ENCODE results near the gene RPSA. TPM values are rescaled to one million over a fixed set of nuclear protein-coding genes. Genes with fewer than 3 reads are reported as not detected.

Gene RPSA
- total and polyA plus RNA-seq, 2 experiments from 2014 or later, result 1,591 to 1,827 TPM

DNA sequence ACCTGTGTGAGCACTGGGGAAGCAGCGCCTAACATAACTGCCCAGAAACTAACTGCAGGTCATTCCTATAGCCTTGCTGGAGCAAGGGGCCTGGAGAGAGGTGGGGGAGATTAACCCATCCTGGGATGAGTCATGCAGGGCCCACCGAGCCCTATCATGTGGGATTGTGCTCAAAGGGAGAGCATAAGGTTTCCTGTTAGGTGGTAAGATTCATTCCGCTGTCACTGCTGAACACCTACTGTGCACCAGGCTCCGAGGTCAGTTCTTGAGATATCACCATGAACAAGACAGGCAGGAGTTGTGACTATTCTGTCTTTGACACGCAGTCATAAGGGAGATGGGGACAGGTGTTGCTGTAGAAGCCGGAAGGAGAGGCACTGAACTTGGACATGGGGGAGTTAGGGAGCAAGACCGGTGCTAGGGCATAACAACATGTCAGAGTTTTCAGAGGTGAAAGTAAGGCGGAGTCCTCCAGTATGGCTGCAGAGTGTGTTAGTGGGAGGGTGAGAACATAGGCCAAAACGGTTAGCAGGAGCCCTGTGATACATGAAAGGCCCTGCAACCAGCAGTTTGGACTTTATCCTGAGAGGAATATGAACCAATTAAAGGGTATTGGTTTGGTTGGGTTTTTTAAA lies 20.9 kb upstream of the RPSA start (continued):
- TF ChIP-seq, protein P1, sequence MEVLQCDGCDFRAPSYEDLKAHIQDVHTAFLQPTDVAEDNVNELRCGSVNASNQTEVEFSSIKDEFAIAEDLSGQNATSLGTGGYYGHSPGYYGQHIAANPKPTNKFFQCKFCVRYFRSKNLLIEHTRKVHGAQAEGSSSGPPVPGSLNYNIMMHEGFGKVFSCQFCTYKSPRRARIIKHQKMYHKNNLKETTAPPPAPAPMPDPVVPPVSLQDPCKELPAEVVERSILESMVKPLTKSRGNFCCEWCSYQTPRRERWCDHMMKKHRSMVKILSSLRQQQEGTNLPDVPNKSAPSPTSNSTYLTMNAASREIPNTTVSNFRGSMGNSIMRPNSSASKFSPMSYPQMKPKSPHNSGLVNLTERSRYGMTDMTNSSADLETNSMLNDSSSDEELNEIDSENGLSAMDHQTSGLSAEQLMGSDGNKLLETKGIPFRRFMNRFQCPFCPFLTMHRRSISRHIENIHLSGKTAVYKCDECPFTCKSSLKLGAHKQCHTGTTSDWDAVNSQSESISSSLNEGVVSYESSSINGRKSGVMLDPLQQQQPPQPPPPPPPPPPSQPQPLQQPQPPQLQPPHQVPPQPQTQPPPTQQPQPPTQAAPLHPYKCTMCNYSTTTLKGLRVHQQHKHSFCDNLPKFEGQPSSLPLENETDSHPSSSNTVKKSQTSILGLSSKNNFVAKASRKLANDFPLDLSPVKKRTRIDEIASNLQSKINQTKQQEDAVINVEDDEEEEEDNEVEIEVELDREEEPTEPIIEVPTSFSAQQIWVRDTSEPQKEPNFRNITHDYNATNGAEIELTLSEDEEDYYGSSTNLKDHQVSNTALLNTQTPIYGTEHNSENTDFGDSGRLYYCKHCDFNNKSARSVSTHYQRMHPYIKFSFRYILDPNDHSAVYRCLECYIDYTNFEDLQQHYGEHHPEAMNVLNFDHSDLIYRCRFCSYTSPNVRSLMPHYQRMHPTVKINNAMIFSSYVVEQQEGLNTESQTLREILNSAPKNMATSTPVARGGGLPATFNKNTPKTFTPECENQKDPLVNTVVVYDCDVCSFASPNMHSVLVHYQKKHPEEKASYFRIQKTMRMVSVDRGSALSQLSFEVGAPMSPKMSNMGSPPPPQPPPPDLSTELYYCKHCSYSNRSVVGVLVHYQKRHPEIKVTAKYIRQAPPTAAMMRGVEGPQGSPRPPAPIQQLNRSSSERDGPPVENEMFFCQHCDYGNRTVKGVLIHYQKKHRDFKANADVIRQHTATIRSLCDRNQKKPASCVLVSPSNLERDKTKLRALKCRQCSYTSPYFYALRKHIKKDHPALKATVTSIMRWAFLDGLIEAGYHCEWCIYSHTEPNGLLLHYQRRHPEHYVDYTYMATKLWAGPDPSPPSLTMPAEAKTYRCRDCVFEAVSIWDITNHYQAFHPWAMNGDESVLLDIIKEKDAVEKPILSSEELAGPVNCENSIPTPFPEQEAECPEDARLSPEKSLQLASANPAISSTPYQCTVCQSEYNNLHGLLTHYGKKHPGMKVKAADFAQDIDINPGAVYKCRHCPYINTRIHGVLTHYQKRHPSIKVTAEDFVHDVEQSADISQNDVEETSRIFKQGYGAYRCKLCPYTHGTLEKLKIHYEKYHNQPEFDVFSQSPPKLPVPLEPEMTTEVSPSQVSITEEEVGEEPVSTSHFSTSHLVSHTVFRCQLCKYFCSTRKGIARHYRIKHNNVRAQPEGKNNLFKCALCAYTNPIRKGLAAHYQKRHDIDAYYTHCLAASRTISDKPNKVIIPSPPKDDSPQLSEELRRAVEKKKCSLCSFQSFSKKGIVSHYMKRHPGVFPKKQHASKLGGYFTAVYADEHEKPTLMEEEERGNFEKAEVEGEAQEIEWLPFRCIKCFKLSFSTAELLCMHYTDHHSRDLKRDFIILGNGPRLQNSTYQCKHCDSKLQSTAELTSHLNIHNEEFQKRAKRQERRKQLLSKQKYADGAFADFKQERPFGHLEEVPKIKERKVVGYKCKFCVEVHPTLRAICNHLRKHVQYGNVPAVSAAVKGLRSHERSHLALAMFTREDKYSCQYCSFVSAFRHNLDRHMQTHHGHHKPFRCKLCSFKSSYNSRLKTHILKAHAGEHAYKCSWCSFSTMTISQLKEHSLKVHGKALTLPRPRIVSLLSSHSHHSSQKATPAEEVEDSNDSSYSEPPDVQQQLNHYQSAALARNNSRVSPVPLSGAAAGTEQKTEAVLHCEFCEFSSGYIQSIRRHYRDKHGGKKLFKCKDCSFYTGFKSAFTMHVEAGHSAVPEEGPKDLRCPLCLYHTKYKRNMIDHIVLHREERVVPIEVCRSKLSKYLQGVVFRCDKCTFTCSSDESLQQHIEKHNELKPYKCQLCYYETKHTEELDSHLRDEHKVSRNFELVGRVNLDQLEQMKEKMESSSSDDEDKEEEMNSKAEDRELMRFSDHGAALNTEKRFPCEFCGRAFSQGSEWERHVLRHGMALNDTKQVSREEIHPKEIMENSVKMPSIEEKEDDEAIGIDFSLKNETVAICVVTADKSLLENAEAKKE (CRISPR knock-in tag; IDR thresholded peaks at IDR 0.05), result no peak
- TF ChIP-seq NANOG (IDR thresholded peaks at IDR 0.05; ENCODE audit: borderline replicate concordance) (no peak), EZH2phosphoT487 (IDR thresholded peaks at IDR 0.05; ENCODE audit: unreplicated experiment) (no peak), STAT1 (IDR thresholded peaks at IDR 0.05; ENCODE audit: unreplicated experiment) (no peak)

DNA sequence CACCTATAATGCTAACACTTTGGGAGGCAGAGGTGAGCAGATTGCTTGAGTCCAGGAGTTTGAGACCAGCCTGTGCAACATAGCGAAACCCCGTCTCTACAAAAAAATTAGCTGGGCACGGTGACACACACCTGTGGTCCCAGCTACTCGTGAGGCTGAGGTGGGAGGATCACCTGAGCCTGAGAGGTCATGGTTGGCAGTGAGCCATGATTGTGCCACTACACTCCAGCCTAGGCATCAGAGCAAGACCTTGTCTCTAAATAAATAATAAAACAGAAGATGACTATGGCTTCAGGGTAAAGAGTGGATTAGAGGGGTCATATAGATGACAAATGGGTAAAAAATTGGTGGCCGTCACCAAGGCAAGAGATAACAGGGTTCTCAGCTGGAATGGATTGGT lies 20.2 kb upstream of the RPSA start:
- H3F3A ChIP-seq (replicated peaks; ENCODE audit: low read depth), result no peaks in the 10 kb centered on the region
- peaks cover 3% of the 10 kb centered on the region for H3K27me3 Mint-ChIP-seq (ENCODE audit: insufficient read depth, low read depth, poor library complexity)
- peaks cover 73% of the 10 kb centered on the region for H3K79me2 ChIP-seq (replicated peaks; ENCODE audit: insufficient read depth)
- TF ChIP-seq, protein P2, sequence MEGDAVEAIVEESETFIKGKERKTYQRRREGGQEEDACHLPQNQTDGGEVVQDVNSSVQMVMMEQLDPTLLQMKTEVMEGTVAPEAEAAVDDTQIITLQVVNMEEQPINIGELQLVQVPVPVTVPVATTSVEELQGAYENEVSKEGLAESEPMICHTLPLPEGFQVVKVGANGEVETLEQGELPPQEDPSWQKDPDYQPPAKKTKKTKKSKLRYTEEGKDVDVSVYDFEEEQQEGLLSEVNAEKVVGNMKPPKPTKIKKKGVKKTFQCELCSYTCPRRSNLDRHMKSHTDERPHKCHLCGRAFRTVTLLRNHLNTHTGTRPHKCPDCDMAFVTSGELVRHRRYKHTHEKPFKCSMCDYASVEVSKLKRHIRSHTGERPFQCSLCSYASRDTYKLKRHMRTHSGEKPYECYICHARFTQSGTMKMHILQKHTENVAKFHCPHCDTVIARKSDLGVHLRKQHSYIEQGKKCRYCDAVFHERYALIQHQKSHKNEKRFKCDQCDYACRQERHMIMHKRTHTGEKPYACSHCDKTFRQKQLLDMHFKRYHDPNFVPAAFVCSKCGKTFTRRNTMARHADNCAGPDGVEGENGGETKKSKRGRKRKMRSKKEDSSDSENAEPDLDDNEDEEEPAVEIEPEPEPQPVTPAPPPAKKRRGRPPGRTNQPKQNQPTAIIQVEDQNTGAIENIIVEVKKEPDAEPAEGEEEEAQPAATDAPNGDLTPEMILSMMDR (conservative IDR thresholded peaks at IDR 0.05; ENCODE audit: low read depth in 2 of 2), result no peak
- TF ChIP-seq, protein P1 (CRISPR knock-in tag; IDR thresholded peaks at IDR 0.05), result no peak

More for the DNA sequence above, 20.2 kb upstream of the RPSA start:
- Mint-ChIP-seq H3K27ac (no peak overlapping the region; the same call in 1 of the 2 replicates), H3K4me3 (no peak overlapping the region), H3K4me1 (peaks cover 39% of the 10 kb centered on the region), H3K9me3 (no peaks in the 10 kb centered on the region; the same call in 2 of the 3 replicates), H3K36me3 (ENCODE audit: low read depth) (peaks cover 24% of the 10 kb centered on the region)
- DNase-seq (ENCODE audit: low spot score), result no peak
- Histone ChIP-seq H3K27me3 (ENCODE audit: insufficient read depth) (no peaks in the 10 kb centered on the region), H3K27ac (ENCODE audit: low read depth) (no peak overlapping the region), H4K20me1 (replicated peaks; ENCODE audit: insufficient read depth) (peaks cover 47% of the 10 kb centered on the region), H3K36me3 (ENCODE audit: insufficient read depth) (peaks cover 14% of the 10 kb centered on the region), H3K4me1 (ENCODE audit: insufficient read depth) (peaks cover 26% of the 10 kb centered on the region), H3K4me2 (0 out of 2 replicates have a peak overlapping the region, but pooled peaks have one; percentile 80), H3K9me2 (ENCODE audit: insufficient read depth) (no peaks in the 10 kb centered on the region), H3K4me3 (no peak overlapping the region), H2AFZ (no peak overlapping the region)
- no peak for ATAC-seq
